HuH-7 (cell line): ENCODE results near the gene GALNT10.
A peak's percentile ranks its signal among the peaks of the same experiment; 100 is the strongest.

ENCODE experiments used
- DNase-seq: peaks from one replicate; pipeline ENCODE4 v3.0.0; 2011; ENCODE audit warnings: low spot score

The GALNT10 gene

DNA sequence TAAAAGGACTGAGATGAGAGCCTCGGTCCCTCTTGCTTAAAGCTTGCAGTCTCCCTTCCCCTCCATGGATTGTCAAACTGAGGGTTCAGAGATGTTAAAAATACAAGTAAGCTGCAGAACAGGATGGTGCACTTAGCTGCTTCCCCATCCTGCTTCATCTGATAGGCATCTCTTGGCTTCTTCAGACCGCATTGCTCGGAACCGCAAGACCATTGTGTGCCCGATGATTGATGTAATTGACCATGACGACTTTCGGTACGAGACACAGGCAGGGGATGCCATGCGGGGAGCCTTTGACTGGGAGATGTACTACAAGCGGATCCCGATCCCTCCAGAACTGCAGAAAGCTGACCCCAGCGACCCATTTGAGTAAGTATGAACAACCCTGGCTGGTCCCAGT lies 189.7 kb downstream of the GALNT10 start:
- DNase-seq = no peak

DNA sequence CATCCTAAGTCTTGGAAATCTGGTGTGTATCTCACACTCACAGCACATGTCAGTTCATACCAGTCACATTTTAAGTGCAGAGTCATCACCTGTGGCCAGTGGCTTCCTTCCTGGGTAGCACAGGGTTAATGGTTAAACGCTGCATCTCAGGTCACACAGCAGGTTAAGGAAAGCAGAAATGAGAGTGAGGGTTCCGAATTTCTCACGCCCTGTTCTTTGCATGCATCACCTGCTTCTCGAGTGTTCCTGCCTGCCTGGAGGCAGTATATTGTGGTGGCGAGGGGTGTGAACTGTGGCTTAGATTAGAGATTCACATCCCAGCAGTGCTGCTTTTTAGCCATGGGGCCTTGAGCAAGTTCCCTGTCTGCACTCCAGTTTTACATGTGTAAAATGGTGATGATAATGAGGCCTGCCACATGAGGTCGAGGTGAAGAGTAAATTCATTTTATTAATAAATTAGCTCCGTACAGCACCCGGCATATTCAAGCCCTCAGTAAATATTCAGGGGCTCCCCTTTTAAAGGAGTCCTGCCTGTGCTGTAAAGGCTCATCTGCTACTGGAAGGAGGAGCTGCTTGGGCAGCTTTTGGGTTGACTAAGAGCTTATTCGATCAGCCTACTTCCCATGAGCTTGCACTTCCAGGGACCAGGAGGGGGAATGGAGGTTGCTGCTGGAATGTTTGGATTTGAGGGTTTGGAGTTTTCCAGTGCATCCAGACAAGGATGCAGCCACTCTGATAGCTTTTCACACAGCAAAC lies 194.1 kb downstream of the GALNT10 start:
- DNase-seq = no peak

DNA sequence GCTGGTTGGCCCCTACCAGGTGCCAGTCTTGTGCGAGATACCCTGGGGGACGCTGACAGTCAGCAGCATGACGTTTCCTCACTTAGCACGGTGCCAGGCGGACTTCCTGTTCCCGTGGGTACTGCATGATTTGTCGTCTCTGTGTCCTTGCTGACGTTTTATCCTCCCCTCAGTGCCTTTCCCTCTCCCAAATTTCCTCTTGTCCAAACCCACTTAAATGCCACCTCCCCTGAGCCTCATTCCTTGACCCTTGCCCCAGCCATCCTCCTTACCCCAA lies 194.6 kb downstream of the GALNT10 start:
- DNase-seq = no peak

DNA sequence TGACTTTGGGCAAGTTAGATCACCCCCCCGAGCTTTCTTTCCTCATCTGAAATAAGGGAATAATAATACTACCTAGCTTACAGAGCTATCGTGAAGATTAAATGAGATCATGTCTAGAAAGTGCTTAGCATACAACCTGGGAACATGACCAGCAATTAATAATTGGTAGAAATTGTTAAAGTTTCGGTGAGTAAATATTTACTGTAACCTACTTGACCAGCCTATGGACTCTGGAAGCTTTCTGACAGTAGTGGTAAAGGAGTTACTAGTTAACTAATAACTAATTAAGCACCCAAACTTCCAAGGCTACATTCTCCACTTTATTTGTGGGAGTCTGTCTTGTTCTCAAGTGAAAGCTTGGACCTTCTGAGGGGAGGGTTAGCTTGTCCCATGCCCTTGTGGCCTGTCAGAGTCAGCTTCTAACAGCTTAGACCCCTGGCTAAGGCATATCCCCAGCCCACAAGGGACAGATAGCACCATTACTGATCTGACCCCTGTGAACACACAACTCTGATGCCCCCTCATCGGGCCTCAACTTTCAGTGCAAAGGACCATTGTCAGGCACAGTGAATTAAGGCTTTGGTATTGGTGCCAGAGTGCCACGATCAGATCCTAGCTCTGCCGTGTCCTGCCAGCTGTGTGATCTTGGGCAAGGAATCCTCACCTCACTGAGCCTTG lies 196.6 kb downstream of the GALNT10 start:
- no peak for DNase-seq

DNA sequence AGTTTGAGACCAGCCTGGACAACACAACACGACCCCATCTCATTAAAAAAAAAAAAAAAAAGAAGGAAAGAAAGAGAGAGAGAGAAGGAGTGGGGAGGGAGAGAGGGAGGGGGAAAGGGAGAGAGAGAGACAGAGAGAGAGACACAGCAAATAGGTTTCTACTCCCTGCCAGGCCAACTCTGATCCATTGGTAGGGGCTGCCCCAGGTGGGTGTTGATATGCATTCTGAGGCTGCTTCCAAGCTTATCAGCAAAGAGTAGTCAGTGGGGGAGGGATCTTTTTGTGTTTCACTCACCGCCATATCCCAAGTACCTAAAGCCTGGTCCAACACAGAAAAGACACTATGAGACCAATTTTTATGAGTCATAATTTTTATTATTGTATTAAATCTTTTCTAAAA lies 198.3 kb downstream of the GALNT10 start:
- DNase-seq = no peak

DNA sequence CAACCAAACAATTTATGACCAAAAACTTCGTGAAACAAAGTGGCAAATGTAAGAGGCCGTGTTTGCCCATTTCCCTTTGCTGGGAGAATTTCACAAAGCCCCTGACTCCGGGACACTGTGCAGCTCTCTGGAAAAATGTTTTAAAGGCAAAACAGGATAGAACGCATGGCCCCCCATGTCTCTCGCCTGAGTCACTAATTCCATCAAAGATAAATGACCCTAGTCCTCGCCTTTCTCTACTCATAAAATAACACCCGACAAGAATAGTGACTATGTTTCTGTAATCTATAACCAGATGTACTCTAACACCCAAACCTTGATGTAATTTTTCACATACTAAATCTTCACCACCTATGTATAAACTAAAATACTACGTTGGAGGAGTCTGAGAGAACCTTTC lies 199.6 kb downstream of the GALNT10 start:
- DNase-seq = no peak

DNA sequence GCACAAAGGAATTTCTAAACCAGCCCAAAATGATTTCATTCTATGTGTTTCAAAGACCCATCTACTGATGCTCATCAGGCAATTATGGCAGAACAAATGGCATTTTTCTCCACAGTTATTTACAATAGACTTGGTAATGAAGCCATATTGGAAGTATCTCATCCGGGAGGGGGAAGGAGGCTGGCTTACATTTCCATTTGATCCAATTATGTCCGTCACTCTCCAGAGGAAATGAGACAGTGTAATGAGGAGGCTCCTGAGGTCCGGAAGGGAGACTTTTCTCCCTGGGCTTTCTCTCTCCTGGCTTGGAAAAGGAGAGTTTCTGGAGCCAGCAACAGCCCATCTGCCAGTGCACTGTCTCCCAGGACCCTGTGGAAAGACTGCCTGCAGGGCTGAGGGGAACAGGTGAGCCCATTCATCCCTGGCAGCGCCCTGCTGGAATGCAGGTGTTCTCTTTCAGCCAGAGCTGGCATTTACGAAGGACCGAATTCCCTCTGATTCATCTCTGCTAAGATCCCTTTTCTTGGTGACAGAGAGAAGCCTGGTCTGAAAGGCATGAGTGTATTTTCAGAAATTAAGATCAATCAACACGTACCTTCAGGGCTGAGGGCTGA lies 200.3 kb downstream of the GALNT10 start:
- no peak for DNase-seq

DNA sequence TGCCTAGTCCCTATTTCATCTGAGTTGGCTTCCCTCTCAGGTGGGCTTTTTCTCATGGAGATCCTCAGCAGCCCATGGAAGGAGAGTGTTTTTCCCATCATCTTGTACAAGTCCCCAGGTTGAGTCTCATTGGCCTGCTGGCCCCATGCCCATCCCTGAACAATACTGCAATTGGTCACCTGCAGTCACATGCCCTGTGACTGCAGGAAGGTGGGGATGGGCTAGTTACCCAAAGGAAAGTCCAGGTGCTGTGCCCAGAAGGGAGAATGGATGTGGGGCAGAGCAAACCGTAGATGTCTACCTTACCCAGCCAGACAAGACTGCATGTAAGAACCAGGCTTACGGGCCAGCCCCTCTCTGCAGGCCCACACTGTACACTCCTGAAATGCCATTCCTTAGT lies 201.3 kb downstream of the GALNT10 start:
- DNase-seq = no peak

DNA sequence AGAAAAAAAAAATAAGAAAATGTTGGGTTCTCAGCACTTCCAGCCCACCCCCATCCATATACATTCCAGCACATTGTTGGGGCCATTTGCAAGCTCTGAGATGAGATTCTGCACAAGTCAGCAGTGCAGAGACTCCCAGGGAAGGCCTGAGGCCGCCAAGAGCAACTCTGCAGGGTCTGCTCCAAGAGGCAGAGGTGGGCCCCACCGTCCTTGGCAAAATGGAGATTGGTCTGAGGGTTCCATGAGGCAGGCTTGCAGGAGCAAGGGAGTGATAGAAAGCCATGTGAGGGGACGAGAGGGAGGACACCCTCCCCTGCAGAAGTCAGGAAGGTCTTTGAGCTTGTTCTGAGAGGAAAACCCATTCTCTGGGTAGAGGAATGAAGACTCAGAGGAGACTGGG lies 203.3 kb downstream of the GALNT10 start:
- no peak for DNase-seq

DNA sequence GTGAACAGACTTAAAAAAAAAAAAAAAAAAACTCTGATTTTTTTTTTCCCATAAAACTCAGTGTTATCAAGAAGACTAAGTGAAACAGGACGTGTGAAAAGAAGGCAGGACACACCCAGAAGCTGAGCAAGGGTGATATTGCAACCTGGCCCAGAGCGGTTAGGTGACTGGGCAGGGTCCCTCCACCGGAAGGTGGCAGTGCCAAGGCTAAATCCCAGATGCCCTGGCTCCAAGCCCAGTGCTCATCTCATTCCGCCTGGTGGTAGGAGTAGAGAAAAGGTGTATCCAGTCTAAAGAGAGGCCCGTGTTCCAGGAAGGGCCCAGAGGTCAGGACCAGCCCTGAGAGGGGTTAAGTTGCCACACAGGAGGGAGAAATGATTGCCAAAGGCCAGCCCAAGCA lies 203.8 kb downstream of the GALNT10 start:
- no peak for DNase-seq

DNA sequence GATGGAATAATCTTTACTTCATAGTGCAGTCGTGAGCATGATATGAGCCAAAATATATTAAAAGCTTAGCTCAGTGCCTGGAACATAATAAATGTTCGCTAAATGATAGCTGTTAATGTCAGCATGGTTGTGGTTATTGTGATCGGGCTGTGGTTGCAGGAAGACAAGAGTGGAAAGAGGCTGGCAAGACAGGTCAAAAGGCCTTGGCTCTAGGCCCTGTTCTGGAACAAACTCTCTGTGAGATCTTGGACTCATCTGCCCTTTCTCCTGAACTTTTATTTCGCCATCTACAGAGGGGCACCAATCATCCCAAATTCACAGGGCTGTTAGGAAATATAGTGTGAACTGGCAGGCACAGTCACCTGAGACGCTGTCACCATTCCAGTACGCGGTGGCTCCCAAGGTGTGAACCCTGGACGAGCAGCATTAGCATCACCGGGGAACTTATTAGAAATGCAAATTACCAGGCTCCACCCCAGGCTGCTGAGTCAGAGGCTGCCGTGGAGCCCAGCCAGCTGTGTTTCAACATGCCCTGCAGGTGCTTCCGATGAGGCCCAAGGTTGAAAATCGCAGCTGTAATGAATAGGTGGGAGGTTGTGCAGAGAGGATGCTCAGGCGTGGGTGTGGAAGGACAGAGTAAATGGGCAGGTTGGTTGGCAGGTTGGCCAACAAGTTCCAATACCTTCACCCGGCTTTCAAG lies 205.0 kb downstream of the GALNT10 start:
- DNase-seq = no peak

DNA sequence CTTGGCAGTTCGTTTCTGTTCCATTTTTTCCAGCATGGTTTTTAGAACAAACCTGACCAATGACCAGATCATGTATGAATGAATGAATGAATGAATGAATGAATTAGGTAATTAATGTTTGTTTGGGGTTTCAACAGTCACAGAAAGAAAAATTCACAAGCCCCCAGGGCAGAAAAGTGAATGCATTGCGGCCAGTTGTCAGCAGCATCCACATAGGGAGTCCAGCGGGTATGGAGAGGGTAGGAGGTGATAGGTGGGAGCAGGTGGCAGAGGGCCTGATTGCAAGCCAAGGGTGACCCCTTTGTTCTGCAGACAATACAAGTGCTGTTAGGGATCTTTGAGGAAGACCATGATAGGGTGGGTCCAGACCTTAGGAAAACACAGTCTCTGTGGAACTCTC lies 205.6 kb downstream of the GALNT10 start:
- DNase-seq = no peak

DNA sequence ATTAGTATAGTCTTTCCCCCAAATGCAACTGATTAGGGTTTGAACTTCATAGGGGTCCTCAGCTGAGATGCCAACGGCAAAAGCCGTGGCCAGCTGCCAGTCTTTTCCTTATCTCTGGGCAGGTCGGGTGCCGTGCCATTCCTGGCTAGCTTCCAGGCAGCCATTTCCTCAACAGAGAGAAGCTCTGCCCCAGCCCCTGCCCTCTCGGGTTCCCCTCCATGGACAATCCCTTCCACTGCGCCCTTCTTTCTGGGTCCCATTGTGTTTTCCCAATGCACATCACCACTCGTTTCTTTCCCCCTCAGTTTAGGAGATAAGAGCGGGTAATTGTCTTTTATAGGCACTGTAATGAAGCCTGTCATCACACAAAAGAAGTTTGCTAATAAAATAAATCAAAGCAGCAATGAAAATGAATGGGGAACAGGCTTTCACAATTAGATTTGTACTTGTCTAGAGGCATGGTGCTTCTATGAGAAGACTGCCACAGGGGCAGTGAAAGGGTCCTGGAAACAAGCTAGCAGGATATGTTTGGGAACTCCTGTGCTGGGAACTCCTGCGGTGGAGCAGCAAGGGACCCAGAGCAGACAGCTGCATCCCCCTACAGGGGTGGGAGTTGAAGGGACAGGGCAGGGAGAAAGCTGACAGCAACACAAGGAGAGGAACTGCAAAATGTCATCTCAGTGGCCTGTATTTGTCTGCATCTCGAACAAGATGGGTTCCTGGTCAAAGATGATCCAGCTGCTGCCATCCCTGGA lies 207.3 kb downstream of the GALNT10 start:
- DNase-seq = no peak

DNA sequence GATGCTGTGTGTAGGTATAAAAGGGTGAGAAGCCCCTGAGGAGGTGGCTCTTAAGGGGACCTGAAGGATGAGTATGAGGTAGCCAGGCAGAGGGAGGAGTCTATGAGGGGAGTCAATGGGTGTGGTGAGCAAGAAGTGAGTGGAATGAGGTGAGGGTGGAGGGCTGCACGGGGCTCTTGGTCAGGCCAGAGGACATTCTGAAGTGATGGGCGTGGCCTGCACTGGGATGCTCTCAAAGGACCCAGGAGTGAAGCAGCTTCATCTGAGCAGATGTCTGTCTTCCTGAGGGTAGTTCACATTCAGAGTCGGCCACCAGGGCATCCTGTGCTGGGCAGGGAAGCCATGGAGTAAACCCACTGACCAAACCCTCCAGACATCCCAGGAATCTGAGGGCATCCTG lies 210.1 kb downstream of the GALNT10 start:
- no peak for DNase-seq

DNA sequence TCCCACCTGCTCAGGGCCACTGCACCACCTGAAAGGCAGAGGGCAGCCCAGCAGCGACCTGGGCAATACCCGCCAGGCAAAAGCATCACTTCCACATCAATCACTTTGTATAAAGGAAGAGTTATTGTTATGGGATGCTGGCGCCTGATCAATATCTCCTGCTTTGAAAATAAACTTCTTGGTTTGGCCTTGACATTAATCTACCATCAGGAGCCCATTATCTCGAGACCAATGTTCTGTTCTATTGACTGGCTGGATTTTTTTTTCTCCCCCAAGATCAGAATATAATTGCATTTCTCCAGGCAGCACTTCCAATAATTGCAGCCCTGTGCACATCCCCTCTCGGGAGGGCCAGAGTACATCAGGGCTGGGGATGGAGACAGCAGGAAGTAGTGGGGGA lies 210.8 kb downstream of the GALNT10 start:
- no peak for DNase-seq

DNA sequence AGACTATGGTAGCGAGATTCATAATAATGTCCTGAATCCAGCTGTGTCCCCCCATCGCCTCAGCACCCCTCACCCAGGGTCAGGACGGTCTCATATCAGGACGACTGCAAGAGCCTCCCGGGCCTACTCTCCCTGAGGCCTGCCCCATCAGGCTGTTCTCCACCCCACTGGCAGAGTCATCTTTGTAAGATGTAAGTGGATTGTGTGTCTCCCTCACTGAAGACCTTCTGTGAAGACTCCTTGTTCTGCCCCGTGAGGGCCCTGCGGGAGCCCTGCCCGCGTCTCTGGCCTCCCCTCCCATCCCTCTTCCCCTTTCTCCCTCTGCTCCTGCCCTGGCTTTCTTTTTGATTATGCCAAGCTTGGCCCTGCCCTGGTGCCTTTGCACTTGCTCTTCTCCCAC lies 211.4 kb downstream of the GALNT10 start:
- DNase-seq = no peak

DNA sequence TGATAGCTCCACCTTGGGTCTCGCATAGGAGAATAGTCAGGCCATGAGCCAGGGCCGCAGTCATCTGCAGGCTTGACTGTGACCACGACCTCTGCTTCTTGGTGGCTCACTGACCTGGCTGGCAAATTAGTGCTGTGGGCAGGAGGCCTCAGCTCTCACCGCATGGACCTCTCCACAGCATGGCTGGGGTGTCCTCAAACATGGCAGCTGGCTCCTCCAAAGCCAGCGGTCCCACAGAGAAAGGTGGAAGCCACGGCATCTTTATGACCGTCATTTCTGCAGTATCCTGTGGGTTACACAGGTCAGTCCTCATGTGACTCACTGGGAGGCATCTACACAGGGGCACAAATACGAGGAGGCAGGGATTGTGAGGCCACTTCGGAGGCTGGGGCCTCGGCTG lies 212.1 kb downstream of the GALNT10 start:
- no peak for DNase-seq

DNA sequence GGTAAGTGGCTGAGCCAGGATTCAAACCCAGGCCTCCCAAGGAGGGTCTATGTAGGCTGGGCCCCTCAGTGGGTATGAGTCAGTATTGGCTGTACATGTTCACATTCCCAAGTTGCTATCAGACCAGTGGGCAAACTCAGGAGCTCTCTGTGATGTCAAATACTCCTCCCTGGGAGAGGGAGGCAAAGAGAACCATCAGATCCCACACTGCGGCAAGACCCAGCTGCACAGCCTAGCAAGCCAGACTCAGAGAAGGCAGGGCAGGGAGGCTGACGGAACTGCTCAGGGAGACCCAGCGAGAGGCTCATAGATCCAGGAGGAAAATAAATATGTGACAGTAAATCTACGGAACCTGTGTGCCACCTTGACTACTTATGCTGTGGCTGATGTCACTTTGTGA lies 212.7 kb downstream of the GALNT10 start:
- DNase-seq = no peak

DNA sequence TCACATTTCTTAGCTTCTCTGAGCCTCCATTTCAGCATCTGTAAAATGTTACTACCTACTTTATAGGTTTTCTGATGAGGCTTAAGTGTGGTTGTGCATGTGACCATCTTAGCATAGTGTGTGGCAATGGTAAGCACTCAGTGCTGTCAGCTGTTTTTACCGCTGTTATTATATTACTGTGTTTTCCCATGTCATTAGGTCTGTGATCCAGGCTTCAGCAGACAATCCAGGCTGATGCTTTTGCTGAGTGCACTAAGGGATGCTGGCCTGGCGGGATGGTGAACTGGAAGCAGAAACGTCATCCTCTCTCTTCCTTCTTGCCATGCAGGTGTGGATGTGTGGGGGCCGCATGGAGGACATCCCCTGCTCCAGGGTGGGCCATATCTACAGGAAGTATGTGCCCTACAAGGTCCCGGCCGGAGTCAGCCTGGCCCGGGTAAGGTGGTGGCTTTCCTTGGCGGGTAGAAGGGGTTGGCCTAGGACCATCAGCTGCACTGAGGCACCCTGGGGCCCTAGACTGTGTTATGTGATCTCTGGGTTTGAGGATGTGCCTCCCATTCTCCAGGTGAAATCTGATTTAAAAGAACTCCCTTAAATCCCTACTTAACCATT lies 213.3 kb downstream of the GALNT10 start:
- no peak for DNase-seq

DNA sequence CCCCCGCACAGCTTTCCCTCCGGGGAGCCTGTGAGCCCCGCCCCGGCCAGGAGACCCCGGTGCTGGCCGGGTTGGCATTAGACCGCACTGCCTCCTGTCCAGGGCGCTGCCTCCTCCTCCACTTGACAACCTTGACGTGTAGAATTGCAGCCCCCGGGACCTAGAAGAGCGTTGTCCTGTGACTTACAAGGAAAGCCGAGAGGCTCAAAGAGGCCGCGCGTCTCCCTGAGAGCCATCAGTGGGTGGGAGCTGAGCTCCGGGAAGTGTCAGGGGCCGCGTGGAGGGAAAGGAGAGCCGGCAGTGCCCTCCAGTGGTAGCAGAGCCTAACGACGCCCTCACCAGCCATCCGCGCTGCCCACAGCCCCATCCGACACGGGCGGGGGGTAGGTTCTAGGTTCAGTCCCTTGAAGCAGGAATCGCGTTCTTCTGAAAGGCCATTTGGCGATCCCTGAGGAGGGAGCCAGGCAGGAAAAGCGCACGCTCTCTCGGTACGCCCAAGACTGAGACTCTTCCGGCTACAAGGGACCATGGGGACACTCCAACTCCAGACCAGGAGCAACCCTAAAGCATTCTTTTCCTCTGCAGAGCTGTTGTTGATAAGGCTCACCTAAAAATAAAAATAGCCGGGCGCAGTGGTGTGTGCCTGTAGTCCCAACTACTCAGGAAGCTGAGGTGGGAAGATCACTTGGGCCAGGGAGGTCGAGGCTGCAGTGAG lies 214.7 kb downstream of the GALNT10 start:
- DNase-seq = peak; percentile 96

DNA sequence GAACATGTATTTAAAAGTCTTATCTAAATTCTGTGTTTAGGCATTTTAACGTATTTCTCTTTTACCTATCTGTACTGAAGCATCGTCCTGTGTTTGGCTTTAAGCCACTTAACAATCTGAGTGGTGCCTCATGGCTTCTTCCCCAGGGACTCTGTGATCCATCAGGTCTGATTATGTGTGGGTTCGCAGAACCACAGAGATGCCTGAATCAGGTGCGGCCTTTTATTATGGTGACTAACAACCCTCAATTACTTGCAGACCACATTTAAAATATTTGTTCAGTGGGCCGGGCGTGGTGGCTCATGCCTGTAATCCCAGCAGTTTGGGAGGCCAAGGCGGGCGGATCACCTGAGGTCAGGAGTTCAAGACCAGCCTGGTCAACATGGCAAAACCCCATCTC lies 215.7 kb downstream of the GALNT10 start:
- DNase-seq = no peak
